NK-92 (cell line): ENCODE data around the gene PCARE.

Source experiments
- DNase-seq: peaks from one replicate; lab custom pipeline; 2025; ENCODE audit not compliant: unreplicated experiment; lab: John Stamatoyannopoulos, UW

The PCARE gene

GRCh38 chr2:29063646-29064345, 10.5 kb downstream of the PCARE start:
- no peak for DNase-seq

DNA sequence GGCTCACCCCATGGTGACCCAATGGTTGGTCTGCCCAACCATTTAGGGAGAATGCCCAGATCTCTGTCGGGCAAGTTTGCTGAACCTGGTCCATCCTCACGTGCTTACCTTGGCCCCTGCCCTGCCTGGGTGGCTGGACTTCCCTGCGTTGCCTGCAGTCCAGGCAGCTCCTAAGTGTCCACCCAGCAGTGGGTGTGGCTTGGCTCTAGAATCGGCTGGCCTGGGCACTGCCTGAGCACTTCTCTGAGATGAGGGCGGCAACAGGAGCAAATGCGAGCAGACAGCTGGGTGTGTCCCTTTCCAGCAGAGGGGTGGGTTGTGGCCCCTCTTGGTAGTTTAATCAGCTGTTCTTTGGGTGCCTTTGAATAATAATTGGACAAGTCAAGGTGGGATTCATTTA, 11.3 kb downstream of the PCARE start:
- no peak for DNase-seq

DNA sequence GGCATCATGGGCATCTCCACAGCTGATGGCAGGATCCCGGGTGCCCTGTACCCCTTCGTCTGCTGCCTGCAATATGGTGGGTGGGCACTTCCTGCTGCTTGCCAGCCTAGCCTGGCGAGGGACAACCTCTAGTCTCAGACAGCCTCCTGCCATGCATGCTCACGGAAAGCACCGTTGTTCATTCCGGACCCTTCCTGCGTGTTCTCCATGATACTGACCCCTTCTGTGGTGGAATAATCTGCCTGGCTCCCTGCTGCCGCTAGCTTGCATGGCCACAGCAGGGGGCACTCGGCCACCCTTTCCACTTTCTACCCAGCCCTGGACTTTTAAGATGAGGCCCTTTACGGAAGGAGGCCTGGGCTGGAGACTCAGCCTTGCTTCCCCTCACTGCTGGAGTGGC, 12.0 kb downstream of the PCARE start:
- no peak for DNase-seq

GRCh38 chr2:29061616-29062015, 12.7 kb downstream of the PCARE start:
- no peak for DNase-seq

DNA sequence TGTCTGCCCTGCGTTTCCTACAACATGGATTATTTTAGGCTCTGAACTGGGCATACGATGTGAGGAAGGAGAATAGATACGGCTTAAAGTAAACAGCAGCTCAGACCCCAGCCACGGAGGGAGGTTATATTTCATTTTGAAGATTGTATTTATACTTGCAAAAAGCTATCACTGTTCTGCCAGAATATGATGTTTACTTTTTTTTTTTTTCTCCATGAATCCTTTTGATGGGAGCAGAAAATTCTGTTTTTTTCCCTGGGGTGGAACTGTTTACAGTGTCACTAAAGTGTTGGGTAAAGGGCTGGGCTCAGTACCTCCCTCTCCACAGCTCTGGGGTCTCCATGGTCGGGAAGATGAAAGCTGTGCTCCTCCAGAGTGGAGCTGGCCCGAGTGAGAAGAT, 13.1 kb downstream of the PCARE start:
- DNase-seq, result no peak

- no peak for DNase-seq
These were observed 13.9 kb downstream of the PCARE start for GRCh38 chr2:29060441-29060840.

GRCh38 chr2:29059624-29060023, 14.7 kb downstream of the PCARE start:
- no peak for DNase-seq

DNA sequence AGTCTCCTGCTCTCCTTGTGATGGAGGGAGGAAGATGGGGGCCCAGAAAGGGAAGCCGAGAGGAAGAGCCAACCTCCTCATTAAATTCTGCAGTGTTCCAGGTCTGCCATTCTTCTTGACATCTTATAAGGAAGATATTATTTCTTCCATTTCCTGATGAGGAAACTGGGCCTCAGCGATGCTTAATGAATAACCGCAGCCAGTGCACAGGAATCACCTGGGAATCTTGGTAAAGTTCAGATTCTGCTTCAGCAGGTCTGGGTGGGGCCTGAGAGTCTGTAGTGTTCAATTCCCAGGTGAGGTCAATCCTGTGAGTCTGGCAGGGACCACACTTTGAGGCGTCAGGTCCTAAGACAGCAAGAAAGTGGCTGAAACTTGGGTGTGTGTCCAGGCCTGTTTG, 17.3 kb downstream of the PCARE start:
- no peak for DNase-seq

- no peak for DNase-seq
These were observed 17.9 kb downstream of the PCARE start for GRCh38 chr2:29056452-29056851.

- DNase-seq, result no peak
These were observed 18.7 kb downstream of the PCARE start for GRCh38 chr2:29055601-29056000.

DNA sequence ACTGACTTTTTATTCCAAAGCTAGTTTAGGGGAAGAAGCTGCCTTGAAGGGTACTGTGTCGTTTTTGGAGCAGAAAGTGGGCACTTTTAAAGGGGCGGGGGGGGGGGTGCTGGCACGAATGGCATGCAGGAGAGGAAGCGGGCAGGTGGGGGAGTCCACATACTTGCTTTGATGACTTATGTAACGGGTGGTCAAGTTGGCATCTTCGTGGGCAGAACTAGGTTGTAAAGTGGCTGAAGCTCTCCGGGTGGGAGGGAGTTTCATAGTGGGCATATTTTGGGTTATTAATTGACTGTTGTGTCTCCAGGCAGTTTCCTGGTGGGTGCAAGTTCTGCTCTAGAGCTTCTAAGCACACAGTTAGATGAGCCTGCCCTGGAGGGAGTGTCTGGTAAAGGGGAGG, 19.9 kb downstream of the PCARE start:
- no peak for DNase-seq

DNA sequence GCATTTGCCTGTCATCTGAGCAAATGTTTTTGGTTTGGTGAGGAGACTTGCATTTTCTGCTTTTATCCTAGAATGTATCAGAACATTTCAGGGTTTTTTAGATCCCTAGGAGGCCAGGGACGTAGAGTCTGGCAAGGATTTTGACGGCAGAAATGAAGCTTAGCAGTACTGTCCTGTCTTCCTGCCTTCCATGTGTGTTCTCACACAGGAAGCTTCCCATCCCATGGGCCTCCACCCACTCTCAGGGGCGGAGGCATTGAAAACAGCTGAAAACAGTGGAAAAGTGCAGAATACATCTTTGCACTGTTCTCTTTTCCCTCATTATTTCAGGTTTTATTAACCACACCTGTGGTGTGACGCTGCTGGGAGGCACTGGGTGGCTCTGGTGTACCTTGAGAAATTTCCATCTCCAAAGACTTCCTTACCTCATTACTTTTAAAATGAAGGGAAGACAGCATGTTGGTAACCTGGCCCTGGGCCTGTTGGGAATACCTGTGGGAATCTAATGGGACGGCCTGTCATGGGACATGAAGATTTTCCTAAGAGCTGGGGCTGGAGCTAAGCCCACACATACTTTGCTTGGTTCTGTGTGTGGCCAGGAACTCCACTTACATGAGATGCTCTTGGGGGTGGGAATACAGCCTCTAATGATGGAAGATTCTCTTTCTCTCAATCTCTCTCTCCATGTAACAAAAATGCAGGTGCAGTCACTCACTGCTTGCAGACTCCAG, 20.5 kb downstream of the PCARE start:
- DNase-seq, result no peak

DNA sequence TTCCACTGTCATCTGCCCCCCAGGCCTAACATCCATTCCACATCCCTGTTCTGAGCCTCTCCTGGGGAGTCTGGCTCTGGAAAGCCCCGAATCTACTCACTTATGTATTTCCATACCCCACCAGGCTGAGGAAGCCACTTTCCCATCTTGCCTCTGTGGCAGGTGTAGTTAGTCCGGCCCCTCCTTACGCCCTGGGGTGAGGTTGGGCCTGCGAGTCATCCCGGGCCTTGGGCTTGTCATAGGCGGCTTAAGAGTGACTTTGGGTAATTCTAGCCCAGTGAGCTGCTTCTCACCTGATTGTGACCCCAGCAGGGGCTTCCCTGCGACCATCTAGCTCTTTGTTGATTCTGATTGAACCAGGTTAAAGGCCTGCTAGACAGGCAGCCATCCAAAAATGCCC, 21.1 kb downstream of the PCARE start:
- DNase-seq, result no peak

GRCh38 chr2:29052807-29053206, 21.5 kb downstream of the PCARE start:
- no peak for DNase-seq

- DNase-seq, result no peak
These were observed 22.6 kb downstream of the PCARE start for GRCh38 chr2:29051730-29052129.

- DNase-seq, result no peak
These were observed 23.7 kb downstream of the PCARE start for GRCh38 chr2:29050591-29050990.

GRCh38 chr2:29047083-29047845, 27.1 kb downstream of the PCARE start:
- DNase-seq, result no peak

- DNase-seq, result no peak
These were observed 28.0 kb downstream of the PCARE start for GRCh38 chr2:29046321-29046720.

GRCh38 chr2:29044459-29044858, 29.9 kb downstream of the PCARE start:
- no peak for DNase-seq

DNA sequence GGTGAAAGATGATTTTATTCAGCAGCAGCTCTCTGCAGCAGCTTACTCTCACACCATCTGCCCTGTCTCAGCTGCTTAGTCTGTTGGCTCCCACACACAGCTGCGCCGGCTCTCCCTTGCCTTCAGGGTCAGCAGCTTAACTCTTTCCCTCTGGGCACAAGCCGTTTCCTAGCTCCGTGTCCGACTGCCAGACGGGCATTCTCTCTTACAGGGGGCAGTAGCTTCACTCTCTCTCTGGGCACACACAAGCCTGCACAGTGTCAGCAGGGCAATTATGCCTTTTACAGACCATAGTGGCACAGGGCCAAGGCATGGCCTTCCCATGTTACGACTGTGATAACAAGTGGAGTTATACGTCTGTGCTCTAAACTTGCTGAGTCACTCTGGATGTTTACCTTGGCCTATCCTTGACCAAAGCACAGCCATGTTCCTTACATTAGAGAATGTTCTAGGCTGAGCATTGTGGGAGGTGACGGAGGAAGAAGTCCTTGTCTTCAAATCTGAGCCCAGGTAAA, 31.7 kb downstream of the PCARE start:
- DNase-seq, result no peak

DNA sequence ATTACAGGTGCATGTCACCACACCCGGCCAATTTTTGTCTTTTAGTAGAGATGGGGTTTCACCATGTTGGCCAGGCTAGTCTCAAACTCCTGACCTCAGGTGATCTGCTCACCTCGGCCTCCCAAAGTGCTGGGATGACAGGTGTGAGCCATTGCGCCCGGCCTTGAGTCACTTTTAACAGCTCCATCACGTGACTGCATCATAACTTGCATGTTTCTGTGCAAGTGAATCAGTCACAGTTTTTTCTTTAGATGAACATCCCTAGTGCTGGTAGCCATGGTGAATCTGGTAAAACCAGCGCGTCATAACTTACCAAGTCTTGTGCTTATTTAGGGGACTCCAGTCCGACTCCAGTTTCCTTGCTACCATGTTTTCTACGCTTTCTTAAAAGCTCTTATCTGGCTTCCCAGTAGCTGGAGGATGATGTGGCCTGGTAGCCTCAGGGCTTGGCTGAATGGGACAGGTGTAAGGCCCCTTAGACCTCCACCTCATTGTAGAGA, 33.1 kb downstream of the PCARE start:
- no peak for DNase-seq

DNA sequence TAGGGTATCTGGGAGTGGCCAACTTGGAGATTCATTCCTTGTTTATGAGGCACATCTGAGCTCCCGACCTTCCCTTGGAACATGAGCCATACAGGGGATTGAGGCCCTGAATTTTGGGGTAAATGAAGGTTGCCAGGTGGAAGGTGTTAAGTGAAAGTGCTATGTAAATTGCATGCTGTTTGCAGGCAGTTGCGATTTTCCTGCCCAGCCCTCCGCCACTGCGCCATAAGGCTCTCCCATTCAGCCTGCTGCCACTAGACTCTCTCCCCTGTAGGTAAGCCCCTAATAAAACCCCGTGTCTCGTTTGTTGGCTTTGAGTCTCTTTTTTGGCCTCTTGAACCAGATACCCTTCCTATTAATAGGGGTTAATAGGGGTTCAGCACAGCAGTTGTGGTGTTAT, 33.8 kb downstream of the PCARE start:
- DNase-seq, result no peak
